Fibroblast of skin of left quadriceps (primary cell): ENCODE data around the gene CCT7.

Experiments used
- DNase-seq, 2 experiments: peaks; one replicate each; pipeline ENCODE4 v3.0.0-alpha.2; 2013; ENCODE audit warnings: low read depth in 2 of 2

CCT7 gene

DNA sequence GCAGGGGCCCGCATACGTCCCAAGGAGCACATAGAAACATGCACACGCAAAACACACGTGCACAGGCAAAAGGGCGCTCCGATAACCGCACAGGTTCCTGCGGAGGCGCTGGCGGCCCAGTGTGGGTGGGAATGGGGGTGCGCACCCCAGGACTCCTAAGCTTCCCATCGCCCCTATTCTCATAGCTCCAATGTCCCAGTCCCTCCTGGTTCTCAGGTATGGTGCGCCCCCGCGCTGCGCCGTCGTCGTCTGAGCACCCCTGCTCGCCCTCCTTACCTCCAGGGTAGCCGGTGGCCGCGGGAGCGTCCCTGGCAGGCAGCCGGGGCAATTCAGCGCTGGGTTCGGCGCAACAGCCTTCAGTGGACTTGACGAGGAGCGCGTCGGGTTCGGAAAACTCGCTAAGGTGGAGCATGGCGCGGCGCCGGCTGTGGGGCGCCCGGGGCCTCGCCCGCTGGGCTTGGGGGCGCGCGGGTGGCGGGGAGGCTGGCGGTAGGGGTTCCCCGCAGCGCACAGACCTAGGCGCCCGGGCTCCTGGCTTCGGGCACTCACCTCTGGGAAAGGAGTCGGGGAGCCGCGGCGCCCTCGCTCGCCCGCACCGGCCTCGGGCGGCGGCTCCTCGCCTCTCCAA lies 58.9 kb downstream of the CCT7 start:
- no peak for DNase-seq

DNA sequence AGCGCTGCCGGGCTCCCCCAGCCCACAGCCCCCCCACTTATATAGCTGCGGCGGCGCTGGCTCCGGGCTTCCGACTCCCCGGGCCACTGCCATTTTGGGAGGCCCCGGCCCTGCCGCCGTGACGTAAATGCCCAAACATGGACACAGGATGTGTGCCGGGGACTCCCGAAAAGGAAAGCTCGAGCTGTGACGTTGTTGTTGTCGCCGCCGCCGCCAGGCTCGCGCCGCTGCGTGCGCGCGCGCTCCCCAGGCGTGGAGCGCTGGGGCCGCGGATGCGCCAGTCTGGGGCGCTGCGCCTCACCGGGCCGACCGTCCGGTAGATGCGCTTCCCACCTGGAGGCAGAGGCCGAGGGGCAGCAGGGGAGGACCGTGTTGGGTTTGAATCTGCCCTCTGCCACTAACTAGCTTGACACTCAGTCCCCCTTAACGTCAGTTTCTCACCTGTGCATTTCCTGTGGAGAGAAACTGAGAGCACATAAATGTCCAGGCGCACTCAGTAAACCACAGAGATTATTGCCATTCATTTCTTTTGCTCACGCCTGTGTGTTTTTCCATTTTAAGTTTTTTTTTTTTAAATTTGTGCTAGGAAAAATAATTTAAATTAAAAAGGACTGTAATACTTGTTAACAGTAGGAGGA lies 59.5 kb downstream of the CCT7 start, which contains the start of gene EGR4:
Gene EGR4, minus strand, starts transcription at position 15 of the 638 bp plus-strand sequence. CDS start 231 bp downstream, outside the sequence.
- DNase-seq: no peak

GRCh38 chr2:73294239-73294638 lies 60.1 kb downstream of the CCT7 start:
- no peak for DNase-seq

- DNase-seq: no peak
Measured at GRCh38 chr2:73295751-73296400, 61.8 kb downstream of the CCT7 start.

DNA sequence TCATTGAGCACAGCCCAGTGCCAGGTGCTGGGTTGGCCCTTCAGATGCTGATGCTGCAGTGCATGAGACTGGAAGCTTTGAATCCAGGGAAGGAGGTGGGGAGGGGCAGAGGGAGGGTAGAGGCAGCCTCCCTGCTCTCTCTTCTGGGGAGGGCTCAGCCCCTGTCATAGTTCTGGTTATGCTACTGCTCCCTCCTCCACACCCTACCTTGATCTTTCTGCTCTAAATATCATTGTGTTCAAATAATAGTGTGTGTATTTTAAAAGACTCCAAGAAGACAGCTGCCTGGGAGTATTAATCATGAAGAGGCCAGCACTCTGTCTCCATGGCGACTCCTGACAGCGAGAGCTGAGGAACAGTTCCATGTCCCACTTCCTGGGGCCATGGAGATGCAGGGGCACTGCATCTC lies 63.0 kb downstream of the CCT7 start:
- no peak for DNase-seq

GRCh38 chr2:73297586-73297985 lies 63.5 kb downstream of the CCT7 start:
- DNase-seq: no peak

- no peak for DNase-seq
Measured at GRCh38 chr2:73300926-73301325, 66.8 kb downstream of the CCT7 start.

DNA sequence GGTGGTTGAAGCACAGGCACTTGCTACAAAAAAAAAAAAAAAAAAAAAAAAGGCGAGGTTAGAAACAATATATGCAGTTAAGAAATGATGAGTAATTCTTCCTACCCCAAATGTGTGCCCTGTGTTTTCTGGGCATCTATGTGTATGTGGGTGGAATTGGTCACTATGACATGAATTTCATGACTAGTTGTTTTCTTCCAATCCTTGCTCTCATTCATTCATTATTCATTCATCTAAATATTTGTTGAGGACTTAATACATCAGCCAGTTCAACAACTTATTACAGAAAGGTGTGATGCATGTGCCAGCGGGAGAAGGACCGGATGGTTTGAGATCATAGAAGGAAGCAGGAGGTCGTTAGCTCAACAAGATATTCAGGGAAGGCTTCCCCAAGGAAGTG lies 67.5 kb downstream of the CCT7 start:
- no peak for DNase-seq
